ENCODE results near the gene MND1.
"Not testable (repeated sequence)": the region's sequence is repeated elsewhere in the genome, so short reads cannot be mapped to it uniquely, and the experiment has no call there.

The MND1 gene

GRCh38 chr4:153408932-153409331 lies 64.4 kb downstream of the MND1 start:
- no peak for DNase-seq

GRCh38 chr4:153409412-153409811 lies 64.9 kb downstream of the MND1 start:
- DNase-seq: no peak

GRCh38 chr4:153409924-153410501 lies 65.5 kb downstream of the MND1 start:
- DNase-seq: no peak

DNA sequence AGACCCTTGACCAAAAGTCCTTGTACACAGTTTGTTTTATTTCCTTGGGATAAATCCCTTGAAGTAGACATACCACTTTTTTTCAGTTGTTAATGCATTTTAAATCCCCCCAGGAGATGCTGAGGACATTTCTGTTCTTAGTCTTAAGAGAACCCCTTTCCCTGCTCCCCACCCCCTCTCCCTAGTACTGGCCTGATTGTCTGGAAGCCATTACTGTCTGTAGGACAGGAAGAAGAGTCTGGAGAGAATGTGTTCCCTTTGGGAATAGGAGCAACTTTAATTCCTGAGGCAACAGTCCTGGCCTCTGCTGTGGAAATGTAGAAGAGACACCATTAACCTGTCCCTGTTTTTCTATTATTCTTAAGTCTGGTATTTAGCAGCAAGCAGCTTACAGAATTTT lies 69.4 kb downstream of the MND1 start:
- no peak for DNase-seq

GRCh38 chr4:153416456-153416855 lies 72.0 kb downstream of the MND1 start:
- not testable (repeated sequence) for DNase-seq

DNA sequence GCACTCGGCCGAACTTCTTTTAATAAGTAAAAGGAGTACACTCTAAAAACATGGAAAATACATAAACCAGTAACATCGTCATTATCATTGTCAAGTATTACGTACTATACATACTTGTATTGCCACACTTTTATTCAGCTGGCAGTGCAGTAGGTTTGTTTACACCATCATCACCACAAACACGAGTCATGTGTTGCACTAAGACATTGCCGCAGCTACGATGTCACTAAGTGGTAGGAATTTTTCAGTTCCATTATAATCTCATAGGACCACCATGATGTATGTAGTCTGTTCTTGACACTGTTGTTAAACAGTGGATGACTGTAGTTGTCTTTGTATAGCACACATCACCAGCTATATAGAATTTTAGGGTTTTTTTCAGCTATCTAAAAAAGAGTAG lies 73.6 kb downstream of the MND1 start:
- DNase-seq: no peak

GRCh38 chr4:153418558-153418957 lies 74.1 kb downstream of the MND1 start:
- no peak for DNase-seq

DNA sequence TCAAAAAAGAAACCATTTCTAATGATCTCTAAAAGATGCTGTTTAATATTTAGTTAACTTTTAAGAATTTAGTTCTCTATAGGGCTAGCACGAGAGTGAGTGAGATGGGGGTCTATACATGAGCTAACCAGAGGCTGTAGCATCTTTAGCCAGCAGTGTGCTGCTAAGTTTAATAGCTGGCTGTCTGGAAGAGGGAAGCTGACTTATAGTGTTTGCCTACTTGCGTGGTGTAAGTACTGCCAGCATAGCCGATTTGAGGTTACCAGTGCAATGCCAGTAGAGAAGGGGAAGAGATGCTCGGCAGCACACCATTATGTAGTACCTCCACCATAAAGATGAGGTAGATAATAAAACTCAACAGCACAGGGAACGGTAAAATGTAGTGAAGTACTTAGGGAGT lies 74.5 kb downstream of the MND1 start:
- no peak for DNase-seq

DNA sequence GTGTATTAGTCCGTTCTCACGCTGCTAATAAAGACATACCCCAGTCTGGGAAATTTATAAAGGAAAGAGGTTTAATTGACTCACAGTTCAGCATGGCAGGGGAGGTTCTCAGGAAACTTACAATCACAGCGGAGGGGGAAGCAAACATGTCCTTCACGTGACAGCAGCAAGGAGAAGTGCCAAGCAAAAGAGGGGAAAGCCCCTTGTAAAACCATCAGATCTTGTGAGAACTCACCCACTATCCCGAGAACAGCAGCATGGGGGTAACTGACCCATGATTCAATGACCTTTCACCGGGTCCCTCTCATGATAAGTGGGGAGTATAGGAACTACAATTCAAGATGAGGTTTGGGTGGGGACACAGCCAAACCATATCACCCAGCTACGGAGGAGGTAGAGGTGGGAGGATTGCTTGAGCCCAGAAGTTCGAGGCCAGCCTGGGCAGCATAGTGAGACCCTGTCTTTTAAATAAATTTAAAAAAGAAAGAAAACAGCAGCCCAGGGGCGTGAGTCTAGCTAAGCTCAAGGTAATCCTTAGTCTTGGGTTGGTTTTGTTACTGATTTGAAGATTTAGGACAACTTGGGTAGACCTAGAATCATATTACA lies 75.3 kb downstream of the MND1 start:
- DNase-seq: no peak

DNA sequence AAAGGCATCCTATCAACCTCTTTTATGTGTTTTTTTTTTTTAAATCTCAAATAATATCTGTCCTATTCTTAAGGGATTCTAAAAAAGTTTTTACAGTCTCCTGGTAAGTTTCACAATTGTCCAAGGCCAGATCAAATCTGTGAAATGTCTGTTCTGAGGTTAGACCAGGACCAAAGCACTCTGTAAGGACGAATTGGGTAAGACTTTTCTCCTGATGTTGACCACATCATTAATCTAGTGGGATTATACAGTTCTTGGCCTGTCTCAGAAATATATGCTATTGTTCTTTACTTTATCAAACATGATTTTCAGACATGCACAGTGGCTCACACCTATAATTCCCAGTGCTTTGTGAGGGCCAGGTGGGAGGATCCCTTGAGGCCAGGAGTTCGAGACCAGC lies 75.9 kb downstream of the MND1 start:
- DNase-seq: no peak

- no peak for DNase-seq
Measured at GRCh38 chr4:153421941-153422340, 77.5 kb downstream of the MND1 start.

DNA sequence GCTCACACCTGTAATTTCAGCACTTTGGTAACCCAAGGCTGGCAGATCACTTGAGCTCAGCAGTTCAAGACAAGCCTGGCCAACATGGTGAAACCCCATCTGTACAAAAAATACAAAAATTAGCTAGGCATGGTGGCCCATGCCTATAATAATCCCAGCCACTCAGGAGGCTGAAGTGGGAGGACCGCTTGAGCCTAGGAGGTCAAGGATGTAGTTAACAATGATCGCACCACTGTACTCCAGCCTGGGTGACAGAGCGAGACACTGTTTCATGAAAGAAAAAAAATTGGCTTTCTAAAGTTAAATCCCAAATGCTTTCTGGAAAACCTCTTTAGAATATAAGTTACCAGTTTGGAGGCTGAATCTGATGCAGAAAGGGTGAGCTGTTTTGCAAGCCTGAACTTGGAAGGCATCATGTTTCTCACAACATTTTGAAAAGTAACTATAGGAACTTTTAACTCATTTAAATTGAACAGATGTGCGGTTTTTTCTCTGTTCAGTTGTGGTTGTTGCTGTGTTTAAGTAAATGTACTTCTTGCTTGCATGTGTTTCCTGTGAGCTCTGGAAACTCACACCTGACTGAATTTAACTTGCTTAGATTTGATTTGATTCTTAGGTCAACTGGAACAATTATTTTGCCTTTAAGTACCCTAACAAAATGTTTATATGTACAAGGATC lies 81.9 kb downstream of the MND1 start:
- no peak for DNase-seq

GRCh38 chr4:153427363-153428071 lies 83.0 kb downstream of the MND1 start:
- DNase-seq: no peak

DNA sequence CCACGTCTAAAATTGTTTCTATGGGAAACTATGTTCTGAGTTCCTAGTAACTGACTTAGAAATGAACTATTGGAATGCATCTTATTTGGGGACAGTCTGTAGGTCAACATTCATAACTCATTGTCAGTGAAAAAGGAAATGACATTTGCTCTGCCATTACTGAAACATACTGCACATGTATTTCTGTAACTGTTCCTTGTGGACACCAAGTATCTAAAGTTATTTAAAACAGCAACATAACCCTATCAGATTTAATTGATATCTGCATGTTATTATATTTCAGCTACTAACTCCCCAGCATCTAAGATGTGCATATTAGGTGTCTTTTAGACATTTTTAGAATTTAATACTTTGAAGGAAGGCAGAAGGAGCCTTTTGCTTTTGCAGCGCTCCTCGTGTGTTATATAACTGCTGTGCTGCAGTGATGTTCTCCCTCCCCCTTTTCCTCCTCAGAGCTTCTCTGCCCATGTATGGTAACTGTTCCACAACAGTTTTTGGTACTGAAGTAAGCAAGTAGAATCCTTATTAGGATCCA lies 84.5 kb downstream of the MND1 start:
- DNase-seq: no peak

DNA sequence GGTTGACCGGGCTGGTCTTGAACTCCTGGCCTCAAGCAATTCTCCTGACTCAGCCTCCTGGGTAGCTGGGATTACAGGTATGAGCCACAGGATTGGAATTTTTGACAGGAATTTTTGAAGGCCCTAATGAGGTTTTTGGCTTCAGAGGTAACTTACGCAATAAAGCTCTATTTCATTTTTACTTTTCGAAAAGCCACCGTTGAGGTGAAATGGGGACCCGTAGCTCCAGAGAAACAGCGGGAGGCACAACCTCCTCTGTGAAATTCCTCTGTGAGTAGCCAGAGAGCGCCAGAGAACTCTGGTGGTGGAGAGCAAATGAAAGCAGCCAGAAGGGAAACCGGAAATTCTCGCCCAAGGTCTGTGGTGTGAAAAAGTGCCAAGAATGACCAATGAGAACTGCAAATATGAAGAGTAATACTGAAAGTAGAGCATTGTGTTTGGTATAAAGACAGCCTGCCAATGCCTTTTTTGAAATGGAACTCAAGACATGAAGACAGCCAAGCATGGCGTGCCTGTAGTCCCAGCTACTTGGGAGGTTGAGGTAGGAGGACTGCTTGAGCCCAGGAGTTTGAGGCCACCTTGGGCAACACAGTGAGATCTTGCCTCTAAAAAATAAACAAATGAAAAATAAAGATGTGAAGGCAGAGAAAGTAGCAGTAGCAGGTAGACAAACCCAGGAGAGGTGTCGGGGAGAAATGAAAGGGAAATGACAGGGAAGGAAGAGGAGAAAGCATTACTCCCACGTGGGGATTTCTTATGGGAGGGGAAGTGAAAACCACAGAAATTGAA lies 88.7 kb downstream of the MND1 start:
- DNase-seq: peak in 1 of 2 donors; percentile 15

DNA sequence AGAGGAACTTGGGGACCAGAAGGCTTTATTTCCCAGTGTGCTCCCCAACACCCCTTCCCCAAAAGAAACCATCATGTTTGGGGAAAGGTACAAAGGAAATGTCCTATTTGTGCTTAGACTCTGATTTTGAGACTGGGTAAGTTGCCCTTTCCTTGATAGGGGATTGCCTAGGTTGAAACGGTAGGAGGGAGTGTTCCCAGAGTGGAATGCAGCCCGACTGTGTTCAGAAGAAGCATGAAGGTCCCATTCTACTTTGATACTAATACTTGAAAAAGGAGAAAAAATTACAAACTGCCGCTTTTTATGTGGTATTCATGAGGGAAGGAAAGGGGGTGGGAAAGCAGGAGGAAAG lies 89.2 kb downstream of the MND1 start:
- no peak for DNase-seq

DNA sequence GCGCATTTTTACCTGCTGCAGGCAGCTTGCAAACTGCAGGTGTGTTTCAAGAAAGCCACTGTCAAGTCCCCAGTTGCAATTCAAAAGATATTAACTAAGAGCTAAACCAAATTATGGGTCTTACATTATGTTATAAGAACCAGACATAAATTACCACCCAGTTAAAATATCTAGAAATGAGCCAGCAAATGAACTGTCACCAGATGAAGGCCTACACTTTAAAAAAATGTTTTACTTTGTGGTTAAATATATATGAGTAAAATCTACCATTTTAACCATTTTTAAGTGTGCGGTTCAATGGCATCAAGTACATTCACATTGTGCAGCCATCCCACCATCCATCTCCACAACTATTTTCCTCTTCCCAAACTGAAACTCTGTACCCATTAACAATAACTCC lies 89.7 kb downstream of the MND1 start:
- no peak for DNase-seq

DNA sequence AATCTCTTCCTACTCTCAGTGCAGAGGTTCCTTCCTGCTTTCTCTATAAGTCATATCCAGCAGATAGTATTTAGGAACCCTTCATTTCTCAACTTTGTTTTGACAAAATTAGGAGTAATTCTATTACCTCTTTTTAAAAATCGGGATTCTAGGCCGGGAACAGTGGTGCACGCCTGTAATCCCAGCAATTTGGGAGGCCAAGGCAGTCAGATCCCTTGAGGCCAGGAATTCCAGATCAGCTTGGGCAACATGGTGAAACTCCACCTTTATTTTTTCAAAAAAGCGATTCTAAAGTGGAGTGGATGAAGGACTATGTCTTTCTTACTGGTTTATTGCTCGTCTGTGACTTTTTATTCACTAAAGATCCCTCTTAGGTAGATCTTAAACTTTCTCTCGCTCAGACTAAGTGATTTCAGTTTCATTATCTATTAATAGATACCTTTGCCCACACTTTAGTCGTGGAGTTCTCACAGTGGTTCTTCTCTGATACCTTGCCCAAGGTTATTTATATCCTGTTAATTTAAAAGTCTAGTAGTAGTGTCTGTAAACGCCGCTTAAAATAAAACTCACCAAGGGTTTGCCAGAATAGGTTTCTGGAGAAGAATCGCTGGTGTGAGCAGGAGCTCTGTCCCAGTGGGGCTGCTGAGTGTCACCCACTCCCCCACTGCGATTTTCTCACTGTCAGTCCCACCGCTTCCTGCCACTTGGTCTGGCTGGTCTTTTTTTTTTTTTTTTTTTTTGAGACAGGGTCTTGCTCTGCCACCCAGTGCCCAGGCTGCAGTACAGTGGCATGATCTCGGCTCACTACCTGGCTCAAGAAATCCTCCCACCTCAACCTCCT lies 94.6 kb downstream of the MND1 start:
- DNase-seq: no peak

DNA sequence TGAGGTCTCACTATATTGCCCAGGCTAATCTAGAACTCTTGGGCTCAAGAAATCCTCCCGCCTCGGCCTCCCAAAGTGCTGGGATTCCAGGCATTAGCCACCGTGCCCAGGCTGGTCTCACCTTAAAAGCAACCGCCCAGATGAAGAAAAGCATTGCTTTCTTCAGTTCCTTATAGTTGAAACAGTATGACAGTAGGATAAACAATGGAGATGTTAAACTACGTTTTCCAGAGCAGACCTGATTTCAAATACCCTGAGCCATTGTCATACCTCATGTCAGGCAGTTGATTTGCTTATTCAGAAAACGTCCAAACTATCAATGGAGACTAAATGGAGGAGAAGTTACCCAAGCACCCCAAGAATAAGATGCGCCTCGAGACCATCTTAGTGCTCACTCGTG lies 95.3 kb downstream of the MND1 start:
- no peak for DNase-seq

GRCh38 chr4:153440475-153440874 lies 96.0 kb downstream of the MND1 start:
- DNase-seq: no peak

- no peak for DNase-seq
Measured at GRCh38 chr4:153447175-153447905, 102.9 kb downstream of the MND1 start.

Measured in hippocampal formation (tissue), 2 donors.